GM19351 (cell line): ENCODE measurements around the gene MYMK.

Source experiments
- ATAC-seq: cut with Tn5 transposase; IDR thresholded peaks from one replicate; pipeline ENCODE4 v1.9.1; 2021; ENCODE audit warnings: mild to moderate bottlenecking, moderate library complexity; ENCODE audit not compliant: unreplicated experiment

Gene MYMK

GRCh38 chr9:133558191-133559126 is 33.7 kb upstream of the MYMK start:
- peak; percentile 58 for ATAC-seq

DNA sequence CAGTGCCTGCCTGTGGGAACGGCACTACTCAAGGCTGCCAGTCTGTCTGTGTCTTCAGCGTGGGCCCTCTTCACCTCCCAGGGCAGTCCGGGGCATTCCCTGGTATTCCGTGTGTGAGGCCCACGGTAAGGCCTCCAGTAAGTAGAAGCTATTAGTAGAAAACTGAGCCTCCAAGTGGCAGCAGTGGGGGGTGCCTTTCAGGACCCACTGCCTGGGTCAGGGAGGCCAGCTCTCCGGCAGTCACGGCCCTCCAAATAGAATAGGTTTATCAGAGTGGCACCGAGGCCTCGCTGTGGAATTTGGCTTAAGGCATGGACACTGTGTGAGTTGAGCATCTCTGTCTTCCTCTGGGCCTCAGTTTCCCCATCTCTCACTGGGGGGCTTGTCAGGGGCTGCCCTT is 32.8 kb upstream of the MYMK start:
- ATAC-seq: no peak

- no peak for ATAC-seq
These were observed 31.6 kb upstream of the MYMK start for GRCh38 chr9:133556354-133556753.

GRCh38 chr9:133554729-133555128 is 30.0 kb upstream of the MYMK start:
- no peak for ATAC-seq

- no peak for ATAC-seq
These were observed 29.4 kb upstream of the MYMK start for GRCh38 chr9:133553973-133554713.

- no peak for ATAC-seq
These were observed 28.4 kb upstream of the MYMK start for GRCh38 chr9:133553123-133553522.

DNA sequence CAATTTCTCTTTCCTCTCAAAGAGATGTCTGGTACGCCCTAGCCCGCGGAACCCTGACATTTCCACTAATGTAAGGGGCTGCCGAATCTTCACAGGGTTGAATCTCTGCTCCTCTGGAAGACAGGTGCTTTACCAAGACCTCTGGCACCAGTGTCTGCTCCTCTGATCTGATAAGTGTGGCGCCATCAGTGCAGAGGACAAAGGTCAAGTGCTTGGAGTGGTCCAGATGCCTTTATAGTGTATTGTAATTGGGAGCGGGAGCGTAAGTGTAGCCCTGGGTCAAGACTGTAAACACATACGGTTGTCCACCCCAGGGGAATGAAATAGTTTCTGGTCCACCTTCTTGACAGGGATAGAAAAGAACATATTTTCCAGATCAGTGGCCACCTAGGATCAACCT is 27.5 kb upstream of the MYMK start:
- ATAC-seq: no peak

- no peak for ATAC-seq
These were observed 26.7 kb upstream of the MYMK start for GRCh38 chr9:133551446-133551845.

DNA sequence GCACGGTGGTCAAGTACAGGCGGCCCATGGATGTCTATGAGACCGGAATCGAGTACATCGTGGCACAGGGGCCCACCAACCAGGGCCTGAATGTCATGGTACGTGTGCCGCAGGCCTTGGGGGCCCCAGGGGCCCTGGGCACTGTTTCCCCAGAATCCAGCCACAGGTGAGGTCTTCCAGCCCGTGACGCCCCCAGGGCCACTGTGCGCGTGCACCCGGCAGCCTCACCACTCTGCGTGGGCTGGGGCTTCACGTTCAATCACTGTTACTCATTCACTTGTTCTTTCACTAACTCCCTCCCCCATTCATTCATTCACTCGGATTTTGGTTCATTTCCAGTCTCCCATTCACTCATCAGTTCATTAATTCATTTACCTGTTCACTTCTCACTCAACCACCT is 22.4 kb upstream of the MYMK start:
- ATAC-seq: no peak

- ATAC-seq: no peak
These were observed 21.5 kb upstream of the MYMK start for GRCh38 chr9:133546287-133546680.

DNA sequence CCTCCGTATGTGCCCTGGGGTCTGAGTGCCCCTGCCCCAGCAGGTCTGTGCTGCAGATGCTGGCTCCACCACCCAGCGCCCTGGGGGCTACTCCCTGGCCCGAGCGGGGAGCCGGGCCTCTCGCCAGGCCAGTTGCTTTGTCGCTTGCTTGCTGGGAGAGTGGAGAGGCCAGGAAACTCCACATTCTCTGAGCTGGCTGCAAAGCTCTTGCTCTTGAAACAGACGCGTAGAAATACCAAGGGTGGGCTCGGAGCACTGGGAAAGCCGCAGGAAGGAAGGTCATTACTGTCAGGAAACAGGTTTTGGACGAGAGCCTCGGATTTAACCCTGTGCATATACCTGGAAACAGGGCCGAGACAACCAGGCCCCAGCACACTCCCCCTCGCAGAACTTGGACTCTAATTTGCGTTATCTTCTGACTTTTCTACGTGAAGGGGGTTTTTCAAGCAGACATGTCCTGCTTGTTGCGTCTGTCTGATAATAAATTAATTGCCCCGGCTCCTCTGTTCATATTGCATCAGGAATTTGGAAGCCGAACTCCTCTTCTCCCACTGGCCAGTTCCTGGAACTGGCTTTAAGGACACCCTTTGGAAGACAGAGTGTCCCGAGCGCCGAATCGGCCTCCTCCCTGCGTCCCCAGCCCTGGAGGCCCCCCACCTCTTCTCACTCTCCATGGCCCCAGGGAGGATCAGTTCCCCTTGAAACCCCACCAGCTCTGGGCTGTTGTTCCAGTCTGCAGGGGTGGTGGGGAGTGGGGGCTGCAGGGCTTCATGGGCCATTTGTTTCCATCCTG is 20.9 kb upstream of the MYMK start:
- ATAC-seq: no peak

DNA sequence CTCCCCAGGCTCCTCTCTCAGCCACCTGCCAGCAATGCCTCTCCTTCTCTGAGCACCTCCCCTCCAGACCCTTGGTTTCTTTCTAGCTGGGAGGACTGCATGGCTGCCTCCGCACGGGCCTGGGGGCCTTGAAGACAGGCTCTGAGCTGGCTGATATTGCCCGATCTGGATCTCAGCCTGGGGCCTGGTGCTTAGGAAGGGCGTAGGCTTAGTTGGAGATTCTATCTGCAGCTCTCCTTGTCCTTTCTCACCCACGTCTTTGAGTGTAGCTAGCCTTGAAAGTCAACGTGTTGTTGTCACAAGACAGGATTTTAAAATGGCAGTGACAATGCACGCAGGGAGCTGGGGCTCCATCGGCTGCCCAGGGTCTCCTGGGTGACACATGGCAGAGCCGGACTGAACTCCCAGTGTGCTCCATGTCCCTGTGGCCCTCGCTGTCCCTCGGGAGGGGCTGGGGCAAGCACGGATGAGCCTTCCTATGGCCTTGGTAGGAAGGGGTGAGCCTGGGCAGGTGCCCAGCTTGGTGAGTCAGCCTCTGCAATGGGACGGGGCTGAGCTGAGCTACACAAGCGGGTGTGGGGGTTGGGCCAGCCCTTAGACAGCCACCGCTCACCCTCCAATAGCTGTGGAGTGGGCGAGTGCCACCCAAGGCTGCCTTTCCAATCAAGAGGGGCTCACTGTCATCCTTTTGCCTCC is 19.2 kb upstream of the MYMK start:
- no peak for ATAC-seq

DNA sequence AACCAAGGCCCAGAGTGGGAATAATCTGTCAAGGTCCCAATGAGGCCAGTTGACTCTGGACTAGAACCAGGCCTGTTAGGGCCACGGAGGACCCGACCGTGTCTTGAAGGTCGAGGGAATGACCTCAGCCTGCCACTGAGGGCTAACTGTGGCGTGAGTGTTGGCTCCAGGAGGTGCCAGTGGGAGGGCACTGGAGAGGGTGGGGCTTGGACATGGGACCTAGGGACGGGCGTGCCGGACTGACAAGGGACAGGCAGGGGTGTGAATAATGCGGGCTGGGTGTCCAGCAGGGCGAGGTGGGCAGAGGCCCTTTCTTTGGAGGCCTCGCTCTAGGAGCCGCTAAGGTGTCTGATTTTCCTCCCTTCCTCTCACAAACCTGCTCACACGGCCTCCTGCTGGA is 17.2 kb upstream of the MYMK start:
- ATAC-seq: no peak

GRCh38 chr9:133540698-133541025 is 15.9 kb upstream of the MYMK start:
- ATAC-seq: no peak

GRCh38 chr9:133539991-133540697 is 15.4 kb upstream of the MYMK start:
- ATAC-seq: no peak

- no peak for ATAC-seq
These were observed 14.4 kb upstream of the MYMK start for GRCh38 chr9:133538851-133539833.

GRCh38 chr9:133538176-133538575 is 13.4 kb upstream of the MYMK start:
- no peak for ATAC-seq

- no peak for ATAC-seq
These were observed 12.5 kb upstream of the MYMK start for GRCh38 chr9:133537257-133537656.

GRCh38 chr9:133536536-133536935 is 11.8 kb upstream of the MYMK start:
- no peak for ATAC-seq
